CD14-positive monocyte (primary cell): ENCODE data around the gene CTBP2. TPM values are rescaled to one million over a fixed set of nuclear protein-coding genes. Genes with fewer than 3 reads are reported as not detected.
A peak's percentile ranks its signal among the peaks of the same experiment; 100 is the strongest.

Experiments used
- DNase-seq, 3 donors: peaks; one replicate each; pipeline ENCODE4 v3.0.0-alpha.2; 2011 to 2022
- H2AFZ ChIP-seq: 2 replicates; pipeline ENCODE4 v1.6.0; 2012; ENCODE audit warnings: mild to moderate bottlenecking, low read depth, low read length, inconsistent platforms; ENCODE audit not compliant: insufficient read depth, poor library complexity, severe bottlenecking
- H3K27ac ChIP-seq, 2 donors: 1 replicate in 1 of 2; 2 replicates in 1 of 2; pipeline ENCODE4 v1.5.1; 2012 to 2013; ENCODE audit warnings: low read length in 2 of 2, control low read depth in 1 of 2, inconsistent platforms in 1 of 2, low read depth in 1 of 2, mild to moderate bottlenecking in 1 of 2
- H3K27me3 ChIP-seq, 2 donors: one replicate each; pipeline versions ENCODE4 v1.6.0 to v1.6.1; 2011 to 2013; ENCODE audit warnings: low read length in 2 of 2; ENCODE audit not compliant: control insufficient read depth in 2 of 2, insufficient read depth in 2 of 2
- H3K36me3 ChIP-seq, 2 donors: replicated peaks in 1 of 2; 1 replicate in 1 of 2; 2 replicates in 1 of 2; pipeline versions ENCODE4 v1.5.1 to v1.6.1; 2012 to 2013; ENCODE audit warnings: low read length in 2 of 2, control low read depth in 1 of 2, inconsistent platforms in 1 of 2, mild to moderate bottlenecking in 1 of 2; ENCODE audit not compliant: insufficient read depth in 2 of 2, control insufficient read depth in 1 of 2
- H3K4me1 ChIP-seq, 2 donors: 1 replicate in 1 of 2; 2 replicates in 1 of 2; pipeline versions ENCODE4 v1.5.1 to v1.6.1; 2012 to 2013; ENCODE audit warnings: low read length in 2 of 2, control low read depth in 1 of 2, inconsistent platforms in 1 of 2, mild to moderate bottlenecking in 1 of 2, moderate library complexity in 1 of 2; ENCODE audit not compliant: insufficient read depth in 2 of 2, control insufficient read depth in 1 of 2
- H3K4me2 ChIP-seq: replicated peaks from 2 replicates; pipeline ENCODE3; 2012; ENCODE audit warnings: low read length, moderate library complexity, mild to moderate bottlenecking; ENCODE audit not compliant: poor library complexity, severe bottlenecking; ENCODE audit errors: extremely low read depth
- H3K4me3 ChIP-seq, 3 experiments: fragments of 200-600 bp in 1 of 3; sonication (generic) in 1 of 3; replicated peaks in 1 of 3; 1 replicate in 2 of 3; 2 replicates in 1 of 3; pipeline ENCODE4 v1.5.1; 2011 to 2013; ENCODE audit warnings: low read length in 3 of 3, mild to moderate bottlenecking in 3 of 3, control low read depth in 2 of 3, low read depth in 2 of 3, inconsistent platforms in 1 of 3, moderate library complexity in 1 of 3
- H3K79me2 ChIP-seq: 2 replicates; pipeline ENCODE4 v1.6.0; 2012; ENCODE audit warnings: mild to moderate bottlenecking, control low read depth, inconsistent platforms, low read length, moderate library complexity; ENCODE audit not compliant: insufficient read depth
- H3K9ac ChIP-seq: 2 replicates; pipeline ENCODE4 v1.6.0; 2017; ENCODE audit warnings: low read length, mild to moderate bottlenecking; ENCODE audit not compliant: insufficient read depth, poor library complexity, severe bottlenecking
- H3K9me3 ChIP-seq, 2 donors: replicated peaks in 1 of 2; 1 replicate in 1 of 2; 2 replicates in 1 of 2; pipeline versions ENCODE4 v1.5.1 to v1.6.1; 2012 to 2013; ENCODE audit warnings: low read length in 2 of 2, control low read depth in 1 of 2; ENCODE audit not compliant: control insufficient read depth in 1 of 2, insufficient read depth in 1 of 2
- H4K20me1 ChIP-seq: 2 replicates; pipeline ENCODE4 v1.6.0; 2012; ENCODE audit warnings: mild to moderate bottlenecking, low read length, control low read depth, moderate library complexity; ENCODE audit not compliant: insufficient read depth
- H3K27ac Mint-ChIP-seq, 7 donors: one replicate each; pipeline ENCODE4 v1.8.0; 2020; ENCODE audit warnings: mild to moderate bottlenecking in 7 of 7, mixed read lengths in 7 of 7, moderate library complexity in 6 of 7, inconsistent platforms in 2 of 7
- H3K27me3 Mint-ChIP-seq, 3 donors: one replicate each; pipeline ENCODE4 v1.8.0; 2021 to 2022; ENCODE audit warnings: low read depth in 3 of 3, mild to moderate bottlenecking in 3 of 3, mixed read lengths in 3 of 3, moderate library complexity in 3 of 3, inconsistent platforms in 1 of 3
- H3K36me3 Mint-ChIP-seq, 2 donors: one replicate each; pipeline ENCODE4 v1.8.0; 2020; ENCODE audit warnings: mixed read lengths in 2 of 2, inconsistent platforms in 1 of 2, mild to moderate bottlenecking in 1 of 2
- H3K4me1 Mint-ChIP-seq: one replicate; pipeline ENCODE4 v1.8.0; 2020; ENCODE audit warnings: mild to moderate bottlenecking, mixed read lengths
- H3K4me3 Mint-ChIP-seq, 2 donors: one replicate each; pipeline ENCODE4 v1.8.0; 2020; ENCODE audit warnings: mild to moderate bottlenecking in 2 of 2, mixed read lengths in 2 of 2, moderate library complexity in 1 of 2
- H3K9me3 Mint-ChIP-seq, 7 donors: one replicate each; pipeline ENCODE4 v1.8.0; 2020 to 2022; ENCODE audit warnings: mixed read lengths in 7 of 7, mild to moderate bottlenecking in 6 of 7, moderate library complexity in 6 of 7, inconsistent platforms in 2 of 7
- WGBS: methylation state at CpG from one replicate; pipeline ENCODE4 v1.1.5; 2013; ENCODE audit warnings: missing lambda C conversion rate; ENCODE audit not compliant: insufficient coverage; 5-methylcytosine and 5-hydroxymethylcytosine counted together
- intact Hi-C, 2 donors: fragments of 100-400 bp; cut with micrococcal nuclease; formaldehyde crosslinking; loops; one replicate each; pipeline versions ENCODE4 v1.15.0 to v1.15.1; 2023
- polyA plus RNA-seq, 3 donors: library from polyadenylated mRNA; depleted of rRNA in 1 of 3; unstranded in 2 of 3; stranded (reverse) in 1 of 3; fragments of 300-500 nt in 2 of 3; fragments of >200 nt in 1 of 3; fragmentation: Illumina TruSeq in 2 of 3; gene quantifications; 1 replicate in 2 of 3; 2 replicates in 1 of 3; pipeline ENCODE4 v1.2.3, GENCODE V29; 2012 to 2021
- TF ChIP-seq, protein P1 (sequence below): fragments of 200-600 bp; IDR thresholded peaks from one replicate; pipeline ENCODE4 v1.8.0; 2022; ENCODE audit warnings: antibody characterized with exemption, mild to moderate bottlenecking

The CTBP2 gene
- polyA plus RNA-seq, 3 donors = 40.9 to 87.1 (median 41.1) TPM

GRCh38 chr10:125124907-125125306 lies 35.5 kb downstream of the CTBP2 start:
- H3K4me2 ChIP-seq = no peak overlapping the region

GRCh38 chr10:125124115-125124487 lies 36.3 kb downstream of the CTBP2 start:
- Histone ChIP-seq H3K9ac (no peak overlapping the region), H3K27ac (no peak overlapping the region), H3K36me3 (peaks cover 8 to 74% of the 10 kb centered on the region in 2 donors), H3K4me1 (no peaks in the 10 kb centered on the region), H2AFZ (no peak overlapping the region), H3K9me3 (no peaks in the 10 kb centered on the region), H4K20me1 (peaks cover 100% of the 10 kb centered on the region), H3K4me3 (no peak overlapping the region), H3K27me3 (no peaks in the 10 kb centered on the region), H3K79me2 (peaks cover 100% of the 10 kb centered on the region), H3K4me2 (no peak overlapping the region)
- no peak overlapping the region for H3K27ac Mint-ChIP-seq
- no peaks in the 10 kb centered on the region for H3K9me3 Mint-ChIP-seq
- TF ChIP-seq, protein P1, sequence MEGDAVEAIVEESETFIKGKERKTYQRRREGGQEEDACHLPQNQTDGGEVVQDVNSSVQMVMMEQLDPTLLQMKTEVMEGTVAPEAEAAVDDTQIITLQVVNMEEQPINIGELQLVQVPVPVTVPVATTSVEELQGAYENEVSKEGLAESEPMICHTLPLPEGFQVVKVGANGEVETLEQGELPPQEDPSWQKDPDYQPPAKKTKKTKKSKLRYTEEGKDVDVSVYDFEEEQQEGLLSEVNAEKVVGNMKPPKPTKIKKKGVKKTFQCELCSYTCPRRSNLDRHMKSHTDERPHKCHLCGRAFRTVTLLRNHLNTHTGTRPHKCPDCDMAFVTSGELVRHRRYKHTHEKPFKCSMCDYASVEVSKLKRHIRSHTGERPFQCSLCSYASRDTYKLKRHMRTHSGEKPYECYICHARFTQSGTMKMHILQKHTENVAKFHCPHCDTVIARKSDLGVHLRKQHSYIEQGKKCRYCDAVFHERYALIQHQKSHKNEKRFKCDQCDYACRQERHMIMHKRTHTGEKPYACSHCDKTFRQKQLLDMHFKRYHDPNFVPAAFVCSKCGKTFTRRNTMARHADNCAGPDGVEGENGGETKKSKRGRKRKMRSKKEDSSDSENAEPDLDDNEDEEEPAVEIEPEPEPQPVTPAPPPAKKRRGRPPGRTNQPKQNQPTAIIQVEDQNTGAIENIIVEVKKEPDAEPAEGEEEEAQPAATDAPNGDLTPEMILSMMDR = no peak
- intact Hi-C loops = no loop called here
- peaks cover 16 to 42% of the 10 kb centered on the region in 2 donors for H3K36me3 Mint-ChIP-seq
- H3K4me1 Mint-ChIP-seq = peaks cover 20% of the 10 kb centered on the region
- no peak overlapping the region for H3K4me3 Mint-ChIP-seq
- H3K27me3 Mint-ChIP-seq = no peaks in the 10 kb centered on the region
- over 99% methylated on average over 8 of the region's 11 CpGs for WGBS
- DNase-seq = no peak

More at GRCh38 chr10:125124907-125125306, 35.5 kb downstream of the CTBP2 start:
- H3K4me1 Mint-ChIP-seq = peaks cover 24% of the 10 kb centered on the region
- H3K9me3 Mint-ChIP-seq = no peaks in the 10 kb centered on the region
- H3K79me2 ChIP-seq = peaks cover 100% of the 10 kb centered on the region
- TF ChIP-seq, protein P1 = no peak
- H3K36me3 ChIP-seq = peaks cover 8 to 73% of the 10 kb centered on the region in 2 donors
- H4K20me1 ChIP-seq = peaks cover 100% of the 10 kb centered on the region
- no peak overlapping the region for H3K9ac ChIP-seq
- 98% methylated on average over 10 of the region's 10 CpGs for WGBS
- no peak overlapping the region for H3K4me3 Mint-ChIP-seq
- no peak for DNase-seq
- H2AFZ ChIP-seq = no peak overlapping the region
- no peak overlapping the region for H3K4me3 ChIP-seq
- no peak overlapping the region for H3K27ac ChIP-seq
- intact Hi-C loops = no loop called here
- H3K27me3 Mint-ChIP-seq = no peaks in the 10 kb centered on the region
- H3K27ac Mint-ChIP-seq = peak overlapping the region in 2 of 7 donors; percentile 3
- no peaks in the 10 kb centered on the region for H3K9me3 ChIP-seq
- H3K27me3 ChIP-seq = no peaks in the 10 kb centered on the region
- no peaks in the 10 kb centered on the region for H3K4me1 ChIP-seq
- H3K36me3 Mint-ChIP-seq = peaks cover 22 to 46% of the 10 kb centered on the region in 2 donors
